ENCODE data around the gene KRT78.

KRT78 gene

DNA sequence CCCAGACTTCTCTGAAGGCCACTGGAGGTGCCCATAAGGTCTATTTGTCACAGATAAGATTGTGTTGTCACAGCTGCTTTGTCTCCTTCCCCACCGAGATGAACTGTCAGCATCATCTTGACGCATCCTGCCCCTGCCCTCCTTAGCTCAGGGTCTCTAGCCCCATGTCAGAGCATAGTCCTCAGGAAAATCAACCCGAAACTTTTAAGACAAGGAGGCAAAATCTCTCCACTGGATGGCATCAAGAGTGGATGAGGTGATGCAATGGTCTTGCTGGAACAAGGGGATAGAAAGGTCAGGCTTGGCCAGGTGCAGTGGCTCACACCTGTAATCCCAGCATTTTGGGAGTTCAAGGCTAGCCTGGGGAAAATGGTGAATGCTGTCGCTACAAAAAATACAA, 22.8 kb downstream of the KRT78 start:
- no peak for DNase-seq (ENCODE audit: low read depth)

DNA sequence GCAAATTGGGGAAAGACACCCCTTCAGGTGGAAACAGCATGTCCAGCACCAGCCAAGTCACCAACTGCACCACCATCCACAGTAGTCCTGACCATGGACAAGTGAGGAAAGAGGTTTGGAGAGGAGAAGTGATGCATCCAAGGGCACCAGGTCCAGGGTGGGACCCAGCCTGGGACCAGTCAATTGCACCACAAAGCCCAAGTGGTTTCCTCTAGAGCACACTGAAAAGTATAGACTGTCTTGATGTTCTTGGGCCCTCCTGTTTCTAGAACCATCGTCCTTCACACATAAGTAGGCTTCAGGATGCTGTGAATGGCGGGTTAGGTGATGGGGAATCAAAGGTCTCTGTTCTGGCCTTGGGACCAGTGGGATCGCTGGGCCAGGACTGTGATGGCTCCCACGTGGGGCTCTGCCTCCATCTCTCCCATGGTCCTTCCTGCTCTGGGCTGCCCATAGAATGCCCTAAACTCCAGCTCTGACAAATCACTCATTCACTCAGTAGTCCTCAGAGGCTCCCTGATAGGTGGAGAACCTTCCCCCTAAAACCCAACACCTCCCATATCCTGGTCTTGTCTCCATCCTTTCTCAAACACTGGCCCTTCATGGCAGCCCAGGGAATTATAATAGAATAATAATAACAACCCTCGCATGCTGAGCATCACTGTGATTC, 23.9 kb downstream of the KRT78 start:
- DNase-seq (ENCODE audit: low read depth), result no peak

DNA sequence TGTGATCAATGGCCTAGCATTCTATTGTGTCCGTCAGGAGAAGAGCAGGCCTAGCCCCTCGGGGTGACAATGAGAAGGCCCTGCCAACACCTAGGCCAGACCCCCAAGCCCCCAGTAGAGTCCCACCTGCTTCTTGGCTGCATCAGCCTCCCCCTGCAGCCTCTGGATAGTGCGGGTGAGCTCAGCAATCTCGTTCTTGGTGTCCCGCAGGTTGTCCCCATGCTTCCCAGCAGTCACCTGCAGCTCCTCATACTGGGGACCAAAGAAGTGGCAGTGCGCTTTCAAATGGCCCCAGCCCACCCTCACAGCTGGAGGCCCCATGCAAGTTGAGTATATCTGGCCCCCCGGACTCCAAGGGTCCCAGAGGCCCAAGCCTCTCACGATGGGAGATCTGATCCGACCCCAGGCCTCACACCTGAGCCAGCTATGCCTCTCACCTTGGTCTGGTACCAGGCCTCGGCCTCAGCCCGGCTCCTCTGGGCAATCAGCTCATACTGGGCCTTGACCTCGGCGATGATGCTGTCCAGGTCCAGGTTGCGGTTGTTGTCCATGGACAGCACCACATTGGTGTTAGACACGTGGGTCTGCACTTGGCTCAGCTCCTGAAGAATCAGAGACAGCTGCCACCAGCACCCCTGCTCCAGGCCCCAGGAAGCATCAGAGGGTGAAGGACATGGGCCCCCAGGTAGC, 24.9 kb downstream of the KRT78 start:
- no peak for DNase-seq (ENCODE audit: low read depth)

DNA sequence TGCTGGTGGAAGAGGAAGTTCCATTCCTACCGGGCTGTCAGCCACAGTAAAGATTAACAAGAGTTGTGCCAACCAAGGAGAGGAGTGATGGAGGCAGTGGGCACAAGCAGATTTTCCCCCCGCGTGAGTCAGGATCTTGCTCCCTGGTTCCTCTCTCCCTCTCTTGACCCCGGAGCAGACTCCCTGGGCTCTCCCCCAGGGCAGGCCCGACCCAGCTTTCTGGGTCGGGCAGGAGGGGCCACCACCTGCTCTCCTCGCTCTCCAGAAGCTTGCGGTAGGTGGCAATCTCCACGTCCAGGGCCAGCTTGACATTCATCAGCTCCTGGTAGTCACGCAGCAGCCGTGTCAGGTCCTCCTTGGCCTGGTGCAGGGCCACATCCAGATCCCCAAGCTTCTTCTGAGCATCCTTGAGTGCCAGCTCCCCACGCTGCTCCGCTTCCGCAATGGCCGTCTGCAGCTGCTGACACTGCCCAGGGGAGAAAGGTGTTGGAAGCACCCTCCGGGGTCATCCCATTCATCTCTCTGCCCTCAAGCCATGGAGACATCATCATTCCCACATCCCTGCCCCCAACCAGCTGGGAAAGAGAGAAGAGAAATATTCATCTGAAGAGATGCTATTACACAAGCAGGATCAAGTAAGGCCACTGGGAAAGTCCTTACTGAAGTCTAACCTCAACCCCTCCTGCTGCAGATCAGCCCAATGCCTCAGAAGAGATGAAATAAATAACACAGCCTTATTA, 25.9 kb downstream of the KRT78 start:
- DNase-seq (ENCODE audit: low read depth), result no peak

DNA sequence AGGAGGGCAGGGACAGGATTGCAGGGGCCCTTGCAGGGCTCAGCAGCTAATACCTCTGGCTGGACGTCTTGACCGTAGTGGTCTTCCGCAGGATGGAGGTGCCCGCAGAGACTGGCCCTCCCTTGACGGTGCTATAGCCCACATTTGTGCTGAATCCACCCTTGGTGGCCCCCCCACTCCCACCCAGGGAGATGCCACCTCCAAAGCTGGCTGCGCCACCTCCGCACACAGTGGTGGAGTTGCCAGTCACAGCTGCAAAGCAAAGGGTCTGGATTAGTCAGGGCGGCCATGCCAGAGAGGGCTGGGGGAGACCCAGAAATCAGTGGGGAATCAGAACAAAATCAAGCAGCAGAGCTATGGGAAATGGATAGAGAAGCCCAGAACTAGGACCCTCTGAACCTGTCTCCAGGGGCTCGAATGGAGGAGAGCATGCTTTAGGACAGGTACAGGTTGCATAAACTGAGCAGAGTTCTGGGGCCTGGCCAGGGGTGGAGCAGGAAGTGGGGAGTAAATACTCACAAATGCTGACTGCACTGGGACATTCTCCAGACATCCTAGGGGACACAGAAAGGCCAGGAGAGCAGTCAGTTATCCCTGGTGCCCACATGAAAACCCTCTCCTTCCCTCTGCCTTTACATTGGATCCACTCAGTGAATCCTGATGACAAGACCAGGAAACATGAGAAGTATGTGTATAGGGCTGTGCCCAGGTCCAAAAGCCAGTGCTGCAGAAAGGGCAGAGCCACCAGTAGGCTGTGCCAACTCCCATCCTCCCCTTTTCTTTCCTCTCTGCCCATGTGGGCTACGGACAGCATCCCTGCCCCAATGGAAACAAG, 26.8 kb downstream of the KRT78 start:
- DNase-seq (ENCODE audit: low read depth), result no peak

DNA sequence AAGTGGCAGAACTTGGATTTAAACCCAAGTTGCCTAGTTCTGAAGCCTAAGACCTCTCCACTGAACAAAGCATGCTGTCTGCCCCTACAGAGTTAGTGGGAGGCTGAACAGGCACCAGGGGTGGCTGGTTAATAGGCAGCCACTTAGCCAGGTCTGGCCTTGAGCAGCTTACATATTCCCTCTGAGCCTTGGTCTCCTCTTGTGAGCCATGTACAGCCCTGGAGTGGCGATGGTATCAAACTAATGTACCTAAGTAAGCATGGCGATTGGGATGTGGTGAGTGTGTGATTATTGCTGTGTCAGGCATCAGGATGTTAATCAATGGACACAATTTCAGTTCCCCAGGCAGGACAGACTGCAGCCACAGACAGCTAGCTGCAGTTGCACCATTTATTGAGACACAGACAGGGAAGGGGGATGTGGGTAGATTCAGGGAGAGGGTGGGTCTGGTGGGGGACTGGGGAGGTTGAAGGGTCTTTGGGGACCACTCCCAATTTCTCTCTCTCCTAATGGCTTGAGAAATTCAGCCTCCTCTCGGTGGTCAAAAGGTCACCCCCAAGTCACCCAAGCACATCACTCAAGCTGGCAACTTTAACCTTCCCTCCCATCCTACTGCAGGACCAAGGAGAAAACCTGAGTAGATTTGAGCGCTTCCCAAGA, 27.6 kb downstream of the KRT78 start:
- DNase-seq (ENCODE audit: low read depth), result no peak

DNA sequence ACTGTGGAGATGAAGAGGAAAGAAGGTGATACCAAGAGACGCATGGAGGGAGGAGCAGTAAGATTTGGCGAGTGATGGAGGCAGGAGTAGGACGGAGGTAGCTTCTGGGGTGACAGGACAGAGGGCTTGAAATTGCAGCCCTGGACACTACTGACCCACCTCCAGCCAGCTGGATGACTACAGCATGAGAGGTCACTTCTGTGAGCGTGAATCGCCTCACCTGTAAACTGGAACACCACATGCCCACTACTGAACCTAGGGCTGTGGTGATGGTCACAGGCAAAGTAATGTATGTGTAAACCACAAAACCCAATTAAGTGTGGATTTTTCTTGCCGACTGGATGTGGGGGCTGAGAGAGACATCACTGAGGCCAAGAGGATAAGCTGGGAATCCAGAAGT, 28.3 kb downstream of the KRT78 start:
- DNase-seq (ENCODE audit: low read depth), result no peak

DNA sequence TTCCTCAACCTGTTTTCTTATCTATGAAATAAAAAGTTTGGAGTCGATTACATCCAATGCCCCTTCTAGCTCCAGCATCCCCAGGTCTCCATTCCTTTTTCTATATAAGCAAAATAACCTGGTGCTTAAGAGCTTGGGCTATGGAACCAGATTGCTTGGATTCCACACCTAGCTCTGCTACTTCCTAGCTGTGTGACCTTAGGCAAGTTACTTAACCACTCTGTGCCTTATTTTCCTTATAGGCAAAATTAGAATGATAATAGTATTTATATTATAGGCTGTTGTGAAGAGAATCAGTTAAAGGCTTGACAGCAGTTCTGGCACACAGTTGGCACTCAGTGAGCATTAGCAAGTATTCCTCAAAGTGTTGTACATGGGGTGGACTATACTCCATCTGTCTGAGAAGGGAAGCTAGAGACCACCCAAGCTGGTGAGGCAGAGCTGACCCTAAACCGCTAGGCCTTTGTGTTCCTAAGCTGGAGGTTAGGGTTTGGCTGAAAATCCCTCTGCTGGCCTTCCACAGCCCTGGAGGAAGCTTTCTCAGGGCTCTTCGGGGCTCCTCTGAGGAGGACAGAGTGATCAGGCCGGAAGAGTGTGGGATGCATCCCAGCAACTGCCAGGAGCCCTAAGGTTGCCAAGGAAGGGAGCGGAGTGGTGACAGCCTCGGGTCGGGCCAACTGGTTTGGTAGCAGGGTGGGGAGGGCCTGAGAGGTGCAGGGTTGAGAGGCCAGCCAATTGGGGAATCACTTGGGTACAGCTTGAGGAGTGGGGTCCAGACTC, 28.9 kb downstream of the KRT78 start:
- DNase-seq (ENCODE audit: low read depth), result no peak

DNA sequence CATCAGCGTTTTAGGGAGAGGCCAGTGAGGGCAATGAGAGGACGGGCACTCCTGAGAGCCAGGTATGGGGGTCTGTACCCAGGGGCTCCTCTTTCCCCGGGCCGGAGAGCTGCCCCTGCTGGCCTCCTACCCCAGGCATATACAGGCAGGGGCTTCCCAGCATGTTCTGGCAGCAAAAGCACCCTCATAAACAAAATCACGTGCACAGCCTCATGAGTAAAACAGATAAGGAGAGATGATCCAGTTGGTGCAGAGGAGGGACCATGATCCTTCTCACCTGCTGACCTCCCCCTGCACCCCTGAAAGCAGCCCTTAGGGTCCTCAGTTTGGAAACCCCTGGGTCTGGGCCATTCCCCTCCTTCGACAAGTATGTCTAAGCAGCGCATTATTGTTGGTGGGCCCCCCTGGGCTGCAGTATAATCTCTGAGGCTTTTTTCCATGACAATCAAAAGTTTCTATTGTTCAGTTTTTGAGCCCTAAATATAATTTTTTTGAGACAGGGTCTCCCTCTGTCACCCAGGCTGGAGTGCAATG, 29.8 kb downstream of the KRT78 start:
- no peak for DNase-seq (ENCODE audit: low read depth)

DNA sequence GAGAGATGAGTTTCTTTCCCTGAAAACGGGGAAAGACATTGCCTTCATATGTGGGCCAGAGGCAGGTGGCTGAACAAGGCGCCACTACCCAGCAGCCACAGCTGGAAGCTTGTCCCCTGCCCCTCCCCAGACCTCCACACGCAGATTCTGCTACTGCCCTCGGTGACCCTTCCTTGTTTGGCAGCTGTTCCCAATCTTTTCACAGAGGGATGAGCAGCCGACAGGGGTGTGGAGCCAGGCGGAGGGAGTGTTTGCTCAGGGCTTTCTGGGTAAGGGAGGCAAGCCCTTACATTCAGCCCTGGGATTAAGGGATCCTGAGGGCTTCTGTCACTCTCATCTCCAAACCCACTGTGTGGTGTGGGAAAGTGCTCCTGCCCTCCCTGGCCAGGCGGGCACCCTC, 30.4 kb downstream of the KRT78 start:
- no peak for DNase-seq (ENCODE audit: low read depth)

DNA sequence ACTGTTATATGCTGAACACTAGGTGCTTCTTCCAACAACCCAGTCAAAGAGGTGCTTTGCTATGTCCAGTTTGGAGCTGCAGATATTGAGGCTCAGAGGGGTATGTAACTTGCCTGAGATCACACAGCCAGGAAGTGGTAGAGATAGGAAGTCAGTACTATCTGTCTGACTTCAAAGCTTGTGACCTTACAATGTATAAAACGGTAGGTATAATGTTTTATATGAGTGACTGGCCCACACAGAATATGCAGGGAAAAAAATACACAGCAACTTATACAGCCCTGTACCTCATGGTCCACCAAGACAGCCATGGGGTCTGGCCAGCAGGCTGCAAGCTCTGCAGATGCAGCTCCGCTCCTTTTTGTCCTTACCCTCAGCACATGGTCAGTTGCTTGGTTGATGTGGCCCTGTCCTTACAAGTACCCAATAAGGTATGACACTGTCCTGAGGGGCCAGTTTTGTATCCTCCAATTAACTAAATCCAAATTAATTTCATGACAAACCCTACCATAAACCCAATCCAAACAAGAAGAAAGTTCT, 31.0 kb downstream of the KRT78 start:
- no peak for DNase-seq (ENCODE audit: low read depth)

DNA sequence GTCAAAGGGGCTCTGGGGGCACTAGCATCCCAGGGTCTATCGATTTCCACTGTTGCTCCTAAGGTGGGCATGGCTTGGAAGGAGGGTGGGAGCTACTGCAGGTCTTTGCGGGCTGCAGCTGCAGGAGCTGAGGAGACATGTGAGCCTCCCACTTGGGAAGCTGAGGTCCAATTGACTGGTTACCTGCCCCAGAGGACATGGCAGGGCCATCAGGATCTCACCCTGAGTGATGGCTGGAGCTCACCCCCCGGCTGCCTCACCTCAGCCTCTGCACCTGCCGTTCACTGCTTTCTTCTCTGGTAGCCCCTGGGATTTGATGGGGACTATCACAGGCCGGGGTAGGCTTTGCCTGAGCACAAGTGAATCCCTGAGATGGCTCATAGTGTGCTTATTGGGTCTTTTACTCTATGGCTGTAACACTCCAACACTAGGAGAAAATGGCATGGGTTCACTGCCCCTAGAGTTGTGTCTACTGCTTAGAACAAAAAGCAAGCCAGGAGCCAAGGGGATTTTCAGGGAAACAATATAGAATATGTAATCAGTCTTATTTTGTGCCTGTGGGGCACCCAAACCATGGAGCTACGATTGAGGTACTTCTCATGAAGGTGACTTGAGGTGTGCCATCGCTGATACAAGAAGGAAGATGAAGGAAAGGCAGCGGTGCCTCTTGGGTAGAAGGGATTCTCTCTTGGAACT, 31.6 kb downstream of the KRT78 start:
- DNase-seq (ENCODE audit: low read depth), result no peak

DNA sequence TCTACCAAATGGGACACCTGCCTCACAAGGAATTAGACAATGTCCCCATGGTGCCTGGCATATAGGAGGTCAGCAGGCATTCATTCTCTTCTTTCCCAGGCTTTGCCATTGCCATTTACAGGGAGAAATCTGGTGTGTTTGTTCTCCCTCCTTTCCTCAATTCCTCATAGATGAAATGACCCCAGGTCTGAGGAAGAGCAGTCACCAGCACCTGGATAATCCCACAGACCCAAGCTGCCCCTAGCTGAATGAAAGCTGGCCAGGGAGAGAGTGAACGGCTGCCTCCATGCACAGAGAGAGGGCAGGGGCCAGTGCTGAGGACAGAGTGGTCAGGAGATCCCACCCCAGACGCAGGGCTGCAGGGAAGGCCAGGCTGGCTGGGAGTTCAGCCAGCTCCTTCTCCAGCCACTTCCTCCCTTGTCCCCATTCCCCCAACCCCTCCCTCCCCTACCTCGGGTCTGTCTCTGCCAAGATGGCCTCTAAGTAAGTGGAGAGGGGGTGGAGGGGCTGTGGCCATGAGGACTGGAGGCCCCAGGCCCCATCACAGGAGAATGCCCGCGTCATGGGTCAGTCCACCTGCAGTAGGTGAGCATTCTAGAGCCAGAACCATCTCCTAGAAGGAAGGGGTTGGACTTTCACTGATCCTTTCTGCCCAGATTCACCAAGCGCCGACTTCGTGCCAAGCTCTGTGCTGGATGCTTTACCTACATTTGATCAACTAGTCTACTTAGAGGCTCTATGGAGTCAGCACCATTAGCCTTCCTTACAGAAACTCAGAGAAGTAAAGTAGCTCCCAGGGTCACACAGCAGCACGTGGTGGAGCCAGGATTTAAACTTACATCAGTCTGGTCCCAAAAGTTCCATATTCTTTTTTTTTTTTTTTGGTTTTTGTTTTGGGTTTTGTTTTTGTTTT, 32.9 kb downstream of the KRT78 start:
- DNase-seq (ENCODE audit: low read depth), result no peak

DNA sequence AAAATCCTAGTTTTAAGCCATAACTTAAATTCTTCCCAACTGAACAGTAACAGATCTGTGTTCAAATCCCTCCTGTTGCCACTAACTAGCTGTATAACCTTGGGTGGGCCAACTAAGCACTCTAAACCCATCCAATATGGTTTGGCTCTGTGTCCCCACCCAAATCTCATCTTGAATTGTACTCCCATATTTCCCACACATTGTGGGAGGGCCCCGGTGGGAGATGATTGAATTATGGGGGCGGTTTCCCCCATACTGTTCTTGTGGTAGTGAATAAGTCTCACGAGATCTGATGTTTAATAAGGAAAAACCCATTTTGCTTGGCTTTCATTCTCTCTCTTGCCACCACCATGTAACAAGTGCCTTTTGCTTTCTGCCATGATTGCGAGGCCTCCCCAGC, 33.6 kb downstream of the KRT78 start:
- no peak for DNase-seq (ENCODE audit: low read depth)

DNA sequence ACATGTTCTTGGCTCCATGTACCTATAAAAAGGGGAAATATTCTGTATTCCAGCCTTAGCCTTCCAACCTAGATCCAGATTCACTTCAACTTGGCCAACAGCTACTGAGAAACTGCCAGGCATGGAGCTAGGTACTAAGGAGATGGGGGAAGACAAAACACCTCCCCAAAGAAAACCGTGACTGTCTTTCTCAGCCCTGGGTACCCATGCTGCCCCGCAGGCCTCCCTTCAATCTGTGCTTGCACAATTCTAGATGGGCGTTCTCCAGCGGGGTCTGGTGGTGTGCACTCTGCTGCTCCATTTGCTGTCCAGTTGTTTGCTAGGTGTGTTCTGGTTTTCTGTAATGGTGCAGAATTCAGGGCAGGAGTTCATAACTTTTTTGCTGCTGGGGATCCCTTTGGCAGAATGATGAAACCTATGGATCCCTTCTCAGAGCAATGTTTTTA, 34.1 kb downstream of the KRT78 start:
- no peak for DNase-seq (ENCODE audit: low read depth)

DNA sequence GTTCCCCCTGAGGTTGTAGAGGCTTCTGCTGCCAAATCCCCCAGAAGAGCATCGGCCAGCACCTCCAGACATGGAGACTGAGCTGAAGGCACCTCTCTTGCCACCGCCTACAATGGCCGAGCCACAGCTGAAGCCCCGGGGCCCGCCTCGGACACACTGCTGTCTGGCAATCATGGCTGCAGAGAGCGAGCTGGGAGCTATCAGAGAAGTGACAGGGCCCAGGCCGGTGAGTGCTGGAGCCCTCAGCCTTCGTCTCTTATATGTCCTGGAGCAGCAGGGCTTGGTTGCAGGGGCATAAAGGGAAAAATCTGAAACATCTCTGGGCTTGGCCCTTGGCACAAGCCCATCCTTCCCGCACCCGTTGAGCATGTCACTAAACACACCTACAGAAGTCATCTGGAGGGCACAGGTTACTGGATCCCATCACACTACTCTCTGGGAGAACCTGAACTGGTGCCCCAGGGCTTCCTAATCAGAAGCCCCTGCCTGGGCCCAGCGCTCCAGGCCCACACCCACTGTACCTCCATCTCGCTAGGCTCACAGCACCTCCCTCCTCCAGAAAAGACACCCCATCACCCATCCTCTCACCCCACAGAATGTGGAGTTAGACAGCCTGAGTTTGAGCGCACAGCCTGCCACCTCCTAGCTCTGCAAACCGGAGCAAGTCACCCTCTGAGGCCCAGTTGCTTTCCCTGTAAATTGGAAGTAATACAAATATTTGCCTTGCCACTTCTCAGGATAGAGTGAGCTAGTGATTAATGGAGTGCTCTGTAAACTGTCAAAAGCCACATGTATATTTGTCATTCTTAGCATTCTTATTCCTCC, 34.7 kb downstream of the KRT78 start, which contains the start of gene KRT4:
TSS of gene KRT4 (minus strand) at position 232 of the 825 bp plus-strand sequence. CDS start at position 174, 58 bp downstream.
- no peak for DNase-seq (ENCODE audit: low read depth)

DNA sequence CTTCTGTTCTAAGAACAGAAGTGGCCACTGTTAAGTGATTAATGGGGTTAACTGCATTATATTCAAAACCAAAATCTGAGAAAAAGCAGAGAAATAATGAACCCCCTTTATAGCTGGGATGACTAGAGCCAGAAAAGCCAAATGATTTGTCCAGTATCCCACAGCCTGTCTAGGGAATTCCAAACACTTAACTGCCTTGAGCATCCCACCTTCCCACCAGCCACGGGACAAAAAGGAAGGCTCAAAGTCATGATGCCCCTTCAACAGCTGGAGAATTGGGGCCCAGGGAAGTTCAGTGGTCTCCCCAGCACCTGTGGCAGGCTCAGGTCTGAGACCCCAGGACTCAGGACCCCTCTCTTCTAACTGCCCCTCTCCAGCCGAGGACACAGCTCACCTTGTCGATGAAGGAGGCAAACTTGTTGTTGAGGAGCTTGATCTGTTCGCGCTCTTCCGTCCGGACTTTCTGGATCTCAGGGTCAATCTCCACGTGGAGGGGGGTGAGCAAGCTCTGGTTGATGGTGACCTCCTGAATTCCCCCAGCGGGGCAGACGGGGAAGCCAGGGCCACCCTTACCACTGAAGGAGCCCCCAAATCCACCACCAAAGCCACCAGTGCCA, 35.5 kb downstream of the KRT78 start:
- no peak for DNase-seq (ENCODE audit: low read depth)

Data from activated T-cell treated with anti-CD3 and anti-CD28 coated beads for 24 hours (primary cell).